ENCODE results near the gene CHCHD5. TPM values are rescaled to one million over a fixed set of nuclear protein-coding genes. Genes with fewer than 3 reads are reported as not detected.
"Not testable (repeated sequence)": the region's sequence is repeated elsewhere in the genome, so short reads cannot be mapped to it uniquely, and the experiment has no call there.

Gene CHCHD5
- total RNA-seq, 1 experiment from 2014 or later = 56.0 TPM

GRCh38 chr2:112548980-112549379 is 35.4 kb upstream of the CHCHD5 start:
- DNase-seq = no peak
- H3K4me1 ChIP-seq = peaks cover 10% of the 10 kb centered on the region; the same call in 1 of the 2 replicates
- peaks cover 1% of the 10 kb centered on the region; the same call in 1 of the 2 replicates for H3K36me3 ChIP-seq (ENCODE audit: control insufficient read depth, insufficient read depth, low read length)
- H3K27me3 ChIP-seq (replicated peaks; ENCODE audit: control insufficient read depth, insufficient read depth, low read length) = no peaks in the 10 kb centered on the region
- ChIA-PET CTCF (interaction anchor here (0.7 kb wide), 1 partner anchor 392 kb away, joined by 4 read pairs; no protein-coding TSS in a partner anchor), POLR2A (no interaction called here)
- no peaks in the 10 kb centered on the region for H3K9me3 ChIP-seq
- H3K4me1 Mint-ChIP-seq (ENCODE audit: low read depth, unreplicated experiment) = no peaks in the 10 kb centered on the region
- no TSS peak for BruUV-seq (replicated peaks)
- TF ChIP-seq, protein P1, sequence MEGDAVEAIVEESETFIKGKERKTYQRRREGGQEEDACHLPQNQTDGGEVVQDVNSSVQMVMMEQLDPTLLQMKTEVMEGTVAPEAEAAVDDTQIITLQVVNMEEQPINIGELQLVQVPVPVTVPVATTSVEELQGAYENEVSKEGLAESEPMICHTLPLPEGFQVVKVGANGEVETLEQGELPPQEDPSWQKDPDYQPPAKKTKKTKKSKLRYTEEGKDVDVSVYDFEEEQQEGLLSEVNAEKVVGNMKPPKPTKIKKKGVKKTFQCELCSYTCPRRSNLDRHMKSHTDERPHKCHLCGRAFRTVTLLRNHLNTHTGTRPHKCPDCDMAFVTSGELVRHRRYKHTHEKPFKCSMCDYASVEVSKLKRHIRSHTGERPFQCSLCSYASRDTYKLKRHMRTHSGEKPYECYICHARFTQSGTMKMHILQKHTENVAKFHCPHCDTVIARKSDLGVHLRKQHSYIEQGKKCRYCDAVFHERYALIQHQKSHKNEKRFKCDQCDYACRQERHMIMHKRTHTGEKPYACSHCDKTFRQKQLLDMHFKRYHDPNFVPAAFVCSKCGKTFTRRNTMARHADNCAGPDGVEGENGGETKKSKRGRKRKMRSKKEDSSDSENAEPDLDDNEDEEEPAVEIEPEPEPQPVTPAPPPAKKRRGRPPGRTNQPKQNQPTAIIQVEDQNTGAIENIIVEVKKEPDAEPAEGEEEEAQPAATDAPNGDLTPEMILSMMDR (IDR thresholded peaks at IDR 0.05; ENCODE audit: insufficient read depth in 1 of 2, low read depth in 1 of 2, low read length in 1 of 2, severe bottlenecking in 1 of 2, unreplicated experiment in 1 of 2) = no peak
- H3K4me3 ChIP-seq (ENCODE audit: low read depth, low read length) = no peak overlapping the region
- H3K4me3 Mint-ChIP-seq (ENCODE audit: unreplicated experiment) = no peak overlapping the region
- no peaks in the 10 kb centered on the region for H3K9me3 Mint-ChIP-seq (ENCODE audit: unreplicated experiment)
- no peak overlapping the region for H3K27ac Mint-ChIP-seq (ENCODE audit: unreplicated experiment)
- intact Hi-C loops (cut with micrococcal nuclease; ENCODE audit: unreplicated experiment) = no loop called here
- no peaks in the 10 kb centered on the region for H3K27me3 Mint-ChIP-seq (ENCODE audit: insufficient read depth, unreplicated experiment)
- H3K36me3 Mint-ChIP-seq (ENCODE audit: insufficient read depth, unreplicated experiment) = peaks cover 68% of the 10 kb centered on the region

- intact Hi-C loops (cut with micrococcal nuclease; ENCODE audit: unreplicated experiment) = no loop called here
- Mint-ChIP-seq H3K27ac (ENCODE audit: unreplicated experiment) (no peak overlapping the region), H3K9me3 (ENCODE audit: unreplicated experiment) (no peaks in the 10 kb centered on the region), H3K27me3 (ENCODE audit: insufficient read depth, unreplicated experiment) (no peaks in the 10 kb centered on the region), H3K4me3 (ENCODE audit: unreplicated experiment) (no peak overlapping the region), H3K4me1 (ENCODE audit: low read depth, unreplicated experiment) (no peaks in the 10 kb centered on the region), H3K36me3 (ENCODE audit: insufficient read depth, unreplicated experiment) (peaks cover 96% of the 10 kb centered on the region)
- no TSS peak for BruUV-seq (replicated peaks)
- Histone ChIP-seq H3K36me3 (ENCODE audit: control insufficient read depth, insufficient read depth, low read length) (peaks cover 4% of the 10 kb centered on the region; the same call in 1 of the 2 replicates), H3K9me3 (no peaks in the 10 kb centered on the region), H3K27me3 (replicated peaks; ENCODE audit: control insufficient read depth, insufficient read depth, low read length) (no peaks in the 10 kb centered on the region), H3K4me1 (no peaks in the 10 kb centered on the region), H3K4me3 (ENCODE audit: low read depth, low read length) (no peak overlapping the region)
- CTCF ChIA-PET = no interaction called here
- TF ChIP-seq, protein P1 (IDR thresholded peaks at IDR 0.05; ENCODE audit: insufficient read depth in 1 of 2, low read depth in 1 of 2, low read length in 1 of 2, severe bottlenecking in 1 of 2, unreplicated experiment in 1 of 2) = no peak
- DNase-seq = no peak
- POLR2A ChIA-PET = no interaction called here
Measured at GRCh38 chr2:112566104-112566503, 18.3 kb upstream of the CHCHD5 start.

DNA sequence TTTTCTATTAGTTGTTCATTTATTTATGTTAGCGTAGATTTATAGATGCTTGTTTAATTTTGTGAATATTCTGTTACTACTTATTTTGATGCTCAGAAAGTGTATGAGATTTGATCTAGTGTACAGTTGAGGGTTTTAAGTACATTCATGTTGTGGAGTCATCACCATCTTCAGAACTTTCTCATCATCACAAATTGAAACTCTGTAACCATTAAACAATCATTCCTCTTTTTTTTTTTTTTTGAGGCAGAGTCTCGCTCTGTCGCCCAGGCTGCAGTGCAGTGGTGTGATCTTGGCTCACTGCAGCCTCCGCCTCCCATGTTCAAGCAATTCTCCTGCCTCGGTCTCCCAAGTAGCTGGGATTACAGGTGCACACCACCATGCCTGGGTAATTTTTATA is 17.9 kb upstream of the CHCHD5 start:
- CTCF ChIA-PET = interaction anchor here (0.7 kb wide), 1 partner anchor 25 kb away, joined by 3 read pairs; no protein-coding TSS in a partner anchor
- H3K9me3 ChIP-seq; H3K27me3 Mint-ChIP-seq (ENCODE audit: insufficient read depth, unreplicated experiment); BruUV-seq (replicated peaks); H3K27ac Mint-ChIP-seq (ENCODE audit: unreplicated experiment); POLR2A ChIA-PET; H3K9me3 Mint-ChIP-seq (ENCODE audit: unreplicated experiment); H3K36me3 ChIP-seq (ENCODE audit: control insufficient read depth, insufficient read depth, low read length); intact Hi-C loops (cut with micrococcal nuclease; ENCODE audit: unreplicated experiment); DNase-seq; H3K4me3 ChIP-seq (ENCODE audit: low read depth, low read length); H3K4me1 ChIP-seq; H3K27me3 ChIP-seq (replicated peaks; ENCODE audit: control insufficient read depth, insufficient read depth, low read length); H3K4me3 Mint-ChIP-seq (ENCODE audit: unreplicated experiment); H3K4me1 Mint-ChIP-seq (ENCODE audit: low read depth, unreplicated experiment): not testable (repeated sequence)
- H3K36me3 Mint-ChIP-seq (ENCODE audit: insufficient read depth, unreplicated experiment) = peaks cover 96% of the 10 kb centered on the region

DNA sequence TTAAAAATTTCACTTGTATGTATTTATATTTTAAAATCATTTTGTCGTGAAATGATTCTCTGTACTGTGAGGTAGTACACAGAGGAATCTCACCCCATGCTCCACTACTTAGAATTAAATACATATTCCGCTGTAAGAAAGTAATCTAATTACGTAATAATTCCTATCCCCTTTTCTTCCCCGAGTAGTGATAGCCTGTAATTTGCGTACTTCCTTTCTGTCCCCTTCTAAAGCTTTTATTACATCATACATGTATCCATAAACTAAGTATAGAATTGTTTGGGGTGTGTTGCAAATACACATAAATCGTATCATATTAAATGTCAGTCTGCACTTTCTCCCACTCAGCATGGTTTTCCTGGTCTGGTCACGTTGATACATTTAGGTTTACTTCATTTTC is 12.4 kb upstream of the CHCHD5 start:
- Histone ChIP-seq H3K27me3 (replicated peaks; ENCODE audit: control insufficient read depth, insufficient read depth, low read length) (no peaks in the 10 kb centered on the region), H3K9me3 (no peaks in the 10 kb centered on the region)

More for the DNA sequence above, 12.4 kb upstream of the CHCHD5 start:
- POLR2A ChIA-PET = no interaction called here
- TF ChIP-seq, protein P1 (IDR thresholded peaks at IDR 0.05; ENCODE audit: insufficient read depth in 1 of 2, low read depth in 1 of 2, low read length in 1 of 2, severe bottlenecking in 1 of 2, unreplicated experiment in 1 of 2) = no peak
- intact Hi-C loops (cut with micrococcal nuclease; ENCODE audit: unreplicated experiment) = no loop called here
- Mint-ChIP-seq H3K4me3 (ENCODE audit: unreplicated experiment) (no peak overlapping the region), H3K9me3 (ENCODE audit: unreplicated experiment) (no peaks in the 10 kb centered on the region), H3K27ac (ENCODE audit: unreplicated experiment) (no peak overlapping the region), H3K36me3 (ENCODE audit: insufficient read depth, unreplicated experiment) (peaks cover 95% of the 10 kb centered on the region), H3K4me1 (ENCODE audit: low read depth, unreplicated experiment) (no peaks in the 10 kb centered on the region), H3K27me3 (ENCODE audit: insufficient read depth, unreplicated experiment) (no peaks in the 10 kb centered on the region)
- DNase-seq = no peak
- no TSS peak for BruUV-seq (replicated peaks)
- Histone ChIP-seq H3K36me3 (ENCODE audit: control insufficient read depth, insufficient read depth, low read length) (peaks cover 2% of the 10 kb centered on the region), H3K4me1 (no peaks in the 10 kb centered on the region), H3K4me3 (ENCODE audit: low read depth, low read length) (no peak overlapping the region)
- CTCF ChIA-PET = no interaction called here

Data from Caco-2 (cell line).